ENCODE results near the gene HSD17B8.

The HSD17B8 gene

DNA sequence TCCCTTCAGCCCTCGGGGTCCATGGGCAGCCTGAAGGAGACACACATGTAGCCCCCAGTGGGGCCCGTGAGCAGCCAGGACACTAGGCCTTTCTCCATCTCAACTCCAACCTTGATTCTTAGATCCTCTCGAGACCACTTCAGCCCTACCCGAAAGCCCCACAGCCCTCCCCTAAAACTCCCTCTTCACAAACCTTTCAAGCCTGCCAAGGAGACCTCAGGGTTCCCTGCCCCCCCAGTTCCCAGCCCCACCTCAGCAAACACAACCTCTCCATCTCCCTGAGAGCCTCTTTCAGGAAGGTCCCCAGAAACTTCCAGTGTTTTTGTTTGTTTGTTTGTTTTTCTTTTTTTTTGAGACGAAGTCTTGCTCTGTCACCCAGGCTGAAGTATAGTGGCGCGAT lies 23.3 kb upstream of the HSD17B8 start:
- Mint-ChIP-seq H3K4me3 (no peak overlapping the region), H3K9me3 (peaks cover 14% of the 10 kb centered on the region), H3K27ac (peak overlapping the region; percentile 55), H3K4me1 (peaks cover 26% of the 10 kb centered on the region), H3K36me3 (peaks cover 19% of the 10 kb centered on the region), H3K27me3 (no peaks in the 10 kb centered on the region)

DNA sequence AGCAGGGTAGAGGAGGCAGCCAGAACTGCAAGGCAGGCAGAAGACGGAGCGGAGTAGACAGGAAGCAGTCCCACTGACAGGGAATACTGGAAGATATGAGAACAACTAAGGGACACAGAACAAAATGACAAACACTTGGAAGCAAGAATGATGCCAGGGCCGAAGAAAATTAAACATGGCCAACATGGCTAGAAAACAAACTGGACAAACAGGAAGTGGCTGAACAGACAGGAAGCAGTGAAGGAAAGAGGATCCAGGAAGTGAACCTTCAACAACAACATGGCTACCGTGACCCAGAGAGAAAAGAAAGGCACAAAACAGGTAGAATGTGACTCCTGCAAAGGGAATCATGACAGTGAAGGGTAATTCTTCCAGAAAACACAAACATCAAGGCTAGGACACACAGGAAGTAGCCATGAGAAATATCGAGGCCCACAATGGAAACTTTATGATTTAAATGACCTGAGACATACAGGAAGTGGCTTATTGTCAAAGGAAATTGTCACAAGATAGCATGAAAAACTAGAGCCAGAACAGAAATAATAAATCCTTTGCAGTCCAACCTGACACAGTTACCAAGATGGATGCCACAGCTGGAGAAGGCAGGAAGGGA lies 21.3 kb upstream of the HSD17B8 start:
- Mint-ChIP-seq H3K4me1 (peaks cover 34% of the 10 kb centered on the region), H3K4me3 (peak overlapping the region; percentile 70), H3K36me3 (peaks cover 22% of the 10 kb centered on the region), H3K9me3 (peaks cover 14% of the 10 kb centered on the region), H3K27ac (peak overlapping the region; percentile 99), H3K27me3 (no peaks in the 10 kb centered on the region)

DNA sequence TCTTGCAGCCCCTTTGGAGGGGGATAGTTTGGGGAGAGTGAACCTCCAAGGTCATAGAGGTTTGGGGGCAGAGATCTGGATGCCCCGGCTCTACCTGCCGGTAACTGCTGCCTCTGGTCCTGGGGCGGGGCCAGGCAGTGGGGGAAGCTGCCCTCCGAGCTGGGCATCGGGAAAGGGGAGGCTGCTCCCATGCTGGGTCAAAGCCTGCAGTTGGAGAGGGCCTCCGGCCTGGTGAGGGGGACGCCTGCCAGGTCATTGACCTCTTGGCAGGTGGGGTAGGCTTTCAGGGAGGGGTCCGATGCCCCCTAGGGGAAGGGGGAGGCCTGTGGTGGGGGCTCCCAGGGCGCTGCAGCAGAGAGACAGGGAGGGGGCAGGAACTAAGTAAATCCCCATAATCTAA lies 19.3 kb upstream of the HSD17B8 start:
- peaks cover 14% of the 10 kb centered on the region for H3K9me3 Mint-ChIP-seq
- H3K27ac Mint-ChIP-seq: no peak overlapping the region
- no peak overlapping the region for H3K4me3 Mint-ChIP-seq
- H3K36me3 Mint-ChIP-seq: peaks cover 24% of the 10 kb centered on the region
- H3K27me3 Mint-ChIP-seq: peaks cover 3% of the 10 kb centered on the region
- H3K4me1 Mint-ChIP-seq: peaks cover 34% of the 10 kb centered on the region

DNA sequence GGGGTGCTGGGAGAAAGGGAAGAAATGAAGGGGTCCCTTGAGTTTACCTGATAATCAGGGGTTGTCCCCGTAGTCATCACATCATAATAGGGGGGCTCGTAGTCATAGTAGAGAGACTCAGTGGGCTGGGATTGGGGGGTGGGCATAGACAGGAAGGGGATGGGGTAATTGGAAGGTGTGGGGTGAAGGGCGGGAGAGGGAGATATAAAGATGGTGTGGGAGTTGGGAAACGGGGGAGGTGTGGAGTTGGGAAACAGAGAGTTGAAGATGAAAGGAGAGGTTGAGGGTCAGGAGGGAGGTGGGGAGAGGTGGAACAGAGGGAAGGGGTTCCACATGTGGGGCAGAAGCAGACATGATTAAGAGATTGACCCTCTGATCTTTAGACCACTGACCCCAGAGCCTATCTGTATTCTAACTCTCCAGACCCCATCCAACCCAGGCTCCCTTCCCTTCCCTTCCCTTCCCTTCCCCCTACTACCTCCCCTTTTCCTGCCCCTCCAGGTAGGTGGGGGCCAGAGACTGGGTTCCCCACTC lies 18.7 kb upstream of the HSD17B8 start:
- no peak overlapping the region for H3K27ac Mint-ChIP-seq

DNA sequence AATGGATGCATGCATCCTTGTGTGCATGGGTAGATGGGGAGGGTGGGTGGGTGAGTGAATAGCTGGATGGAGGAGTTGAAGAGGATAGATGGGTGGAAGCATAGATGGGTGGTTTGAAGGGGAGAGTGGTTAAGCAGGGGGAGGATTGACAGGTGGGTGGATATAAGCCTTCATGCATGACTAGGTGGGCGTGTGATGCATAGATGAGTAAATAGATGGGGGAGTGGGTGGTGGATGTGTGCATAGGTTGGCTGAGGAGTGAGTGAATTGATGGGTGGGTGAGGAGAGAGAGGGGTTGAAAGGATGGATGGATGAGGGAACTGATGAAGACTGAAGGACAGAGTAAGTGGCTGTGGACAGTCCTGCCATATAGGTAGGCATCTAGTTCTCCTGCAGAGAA lies 16.6 kb upstream of the HSD17B8 start:
- Mint-ChIP-seq H3K4me1 (peaks cover 41% of the 10 kb centered on the region), H3K27ac (no peak overlapping the region), H3K36me3 (peaks cover 22% of the 10 kb centered on the region), H3K9me3 (peaks cover 11% of the 10 kb centered on the region), H3K4me3 (no peak overlapping the region), H3K27me3 (peaks cover 5% of the 10 kb centered on the region)

More for the DNA sequence above, 18.7 kb upstream of the HSD17B8 start:
- H3K4me1 Mint-ChIP-seq: peaks cover 34% of the 10 kb centered on the region
- peaks cover 3% of the 10 kb centered on the region for H3K27me3 Mint-ChIP-seq
- peaks cover 24% of the 10 kb centered on the region for H3K36me3 Mint-ChIP-seq
- H3K4me3 Mint-ChIP-seq: no peak overlapping the region
- H3K9me3 Mint-ChIP-seq: peaks cover 14% of the 10 kb centered on the region

DNA sequence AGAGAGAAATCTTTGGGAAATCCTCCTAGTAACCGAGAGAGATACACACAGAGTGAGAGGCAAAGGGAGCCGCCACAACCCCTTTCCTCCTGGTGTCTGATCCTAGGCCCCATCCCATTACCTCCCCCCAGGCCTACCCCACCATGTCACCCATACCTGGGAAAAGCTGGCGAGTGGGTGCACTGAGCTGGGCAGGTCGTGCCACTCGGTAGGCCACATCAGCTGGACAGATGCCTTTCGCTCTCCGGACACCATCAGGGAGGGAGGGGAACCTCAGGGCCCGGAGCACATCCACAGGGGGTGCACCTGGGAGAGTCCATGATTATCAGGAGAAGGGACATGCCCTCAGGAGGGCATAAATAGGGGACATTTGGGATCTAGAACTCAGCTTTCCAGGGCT lies 15.3 kb upstream of the HSD17B8 start:
- H3K4me1 Mint-ChIP-seq: peaks cover 37% of the 10 kb centered on the region
- H3K9me3 Mint-ChIP-seq: no peaks in the 10 kb centered on the region
- H3K36me3 Mint-ChIP-seq: peaks cover 11% of the 10 kb centered on the region
- no peak overlapping the region for H3K4me3 Mint-ChIP-seq
- H3K27me3 Mint-ChIP-seq: peaks cover 5% of the 10 kb centered on the region
- no peak overlapping the region for H3K27ac Mint-ChIP-seq

DNA sequence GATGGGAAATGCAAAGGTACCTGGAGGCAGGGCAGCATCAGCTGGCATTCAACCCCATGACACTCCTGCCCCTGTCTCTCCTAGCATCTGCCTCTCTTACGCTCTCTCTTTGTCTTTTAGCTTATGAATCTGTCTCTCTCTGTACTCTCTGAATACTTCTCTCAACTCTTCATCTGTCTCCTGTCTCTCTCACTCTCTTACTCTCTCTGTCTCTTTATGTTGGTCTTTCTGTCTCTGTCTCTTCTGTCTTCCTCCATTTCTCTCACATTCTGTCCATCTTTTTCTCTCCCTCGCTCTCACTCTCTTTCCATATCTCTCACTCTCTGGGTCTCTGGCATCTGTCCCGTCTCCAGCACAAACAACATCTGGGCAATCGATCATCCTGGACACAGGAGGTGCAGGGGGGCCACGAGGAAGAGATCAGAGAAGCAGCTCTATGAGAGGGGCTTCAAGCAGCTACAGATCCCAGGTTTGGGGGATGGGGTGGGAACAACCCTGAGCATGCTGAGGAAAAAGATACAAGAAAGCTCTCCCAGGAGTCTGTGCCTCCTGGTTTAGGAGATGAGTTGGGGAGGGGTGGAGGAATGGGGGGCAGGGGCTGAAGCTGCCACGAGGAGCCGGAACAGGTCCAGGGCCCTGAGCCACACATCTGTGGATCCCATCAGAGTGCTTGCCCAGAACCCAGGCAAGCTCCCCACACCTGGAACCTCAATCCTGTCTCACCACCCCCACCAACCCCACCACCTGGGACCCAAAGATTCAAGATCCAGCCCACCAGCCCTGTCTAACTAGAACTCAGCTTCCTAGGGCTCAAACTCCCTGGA lies 14.6 kb upstream of the HSD17B8 start:
- Mint-ChIP-seq H3K9me3 (no peaks in the 10 kb centered on the region), H3K27me3 (peaks cover 5% of the 10 kb centered on the region), H3K4me1 (peaks cover 30% of the 10 kb centered on the region), H3K27ac (no peak overlapping the region), H3K36me3 (peaks cover 7% of the 10 kb centered on the region), H3K4me3 (no peak overlapping the region)

DNA sequence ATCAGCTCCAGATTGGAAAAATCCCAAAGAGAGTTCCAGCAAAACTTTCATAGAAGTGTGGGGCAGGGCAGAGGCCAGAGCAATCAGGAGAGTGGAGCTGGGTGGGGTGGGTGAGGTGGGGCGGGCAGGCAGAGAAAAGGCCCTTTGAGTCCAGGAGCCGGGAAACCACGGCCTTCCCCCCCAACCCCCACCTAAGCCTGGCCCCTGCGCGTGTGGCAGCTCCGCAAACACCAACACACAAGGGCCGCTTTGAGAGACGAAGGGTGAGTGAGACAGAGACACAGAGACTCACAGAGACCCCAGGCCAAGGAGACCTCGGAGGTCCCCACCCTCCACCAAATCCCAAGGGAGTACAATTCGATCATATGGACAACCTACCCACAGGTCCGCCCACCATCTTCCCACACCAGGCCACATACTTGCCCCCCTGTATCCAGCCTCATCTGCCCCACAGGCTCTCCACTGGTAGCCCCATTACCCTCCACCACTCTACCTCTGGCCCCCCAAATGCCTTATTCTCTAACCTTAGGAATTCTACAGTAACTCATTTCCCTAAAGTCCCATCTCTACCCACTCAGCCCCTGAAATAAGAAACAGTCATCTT lies 13.8 kb upstream of the HSD17B8 start:
- H3K27me3 Mint-ChIP-seq: peaks cover 5% of the 10 kb centered on the region
- no peak overlapping the region for H3K27ac Mint-ChIP-seq
- H3K9me3 Mint-ChIP-seq: no peaks in the 10 kb centered on the region
- peaks cover 9% of the 10 kb centered on the region for H3K36me3 Mint-ChIP-seq
- H3K4me3 Mint-ChIP-seq: no peak overlapping the region
- peaks cover 28% of the 10 kb centered on the region for H3K4me1 Mint-ChIP-seq

DNA sequence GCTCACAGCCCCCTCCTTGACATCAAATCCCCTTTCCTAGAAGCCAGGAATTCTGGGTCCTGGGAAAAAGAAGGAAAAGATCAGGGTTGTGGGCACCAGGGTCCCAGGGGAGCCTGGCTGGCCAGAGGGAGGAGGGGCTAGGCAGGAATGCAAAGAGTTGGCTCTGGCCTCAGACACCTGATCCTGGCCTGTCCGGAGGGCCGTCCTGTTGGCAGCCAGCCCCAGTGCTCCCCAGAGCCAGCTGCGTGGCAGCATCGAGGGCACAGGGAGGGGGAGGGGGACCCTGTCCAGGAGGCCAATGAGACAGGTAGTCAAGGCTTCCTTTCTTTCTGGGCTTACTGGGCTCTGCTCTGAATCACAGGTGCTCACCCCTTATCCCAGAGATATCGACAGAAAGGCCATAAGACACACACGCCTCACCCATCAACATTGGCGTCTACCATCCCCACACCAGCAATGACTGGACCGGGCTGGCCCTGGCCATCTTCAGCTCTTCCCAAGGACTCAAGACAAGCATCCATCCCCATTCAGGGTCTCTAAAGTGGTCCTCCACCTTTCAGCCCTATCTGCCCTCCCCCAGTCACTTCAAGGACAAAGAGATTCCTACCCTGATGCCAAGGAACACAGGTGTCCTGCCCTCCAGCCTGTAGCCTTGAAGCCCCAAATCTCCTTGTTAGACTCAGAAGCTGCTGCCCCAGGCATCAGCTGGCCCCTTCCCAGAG lies 12.9 kb upstream of the HSD17B8 start:
- Mint-ChIP-seq H3K27me3 (peaks cover 5% of the 10 kb centered on the region), H3K4me3 (no peak overlapping the region), H3K9me3 (no peaks in the 10 kb centered on the region), H3K36me3 (peaks cover 10% of the 10 kb centered on the region), H3K27ac (no peak overlapping the region), H3K4me1 (peaks cover 30% of the 10 kb centered on the region)

DNA sequence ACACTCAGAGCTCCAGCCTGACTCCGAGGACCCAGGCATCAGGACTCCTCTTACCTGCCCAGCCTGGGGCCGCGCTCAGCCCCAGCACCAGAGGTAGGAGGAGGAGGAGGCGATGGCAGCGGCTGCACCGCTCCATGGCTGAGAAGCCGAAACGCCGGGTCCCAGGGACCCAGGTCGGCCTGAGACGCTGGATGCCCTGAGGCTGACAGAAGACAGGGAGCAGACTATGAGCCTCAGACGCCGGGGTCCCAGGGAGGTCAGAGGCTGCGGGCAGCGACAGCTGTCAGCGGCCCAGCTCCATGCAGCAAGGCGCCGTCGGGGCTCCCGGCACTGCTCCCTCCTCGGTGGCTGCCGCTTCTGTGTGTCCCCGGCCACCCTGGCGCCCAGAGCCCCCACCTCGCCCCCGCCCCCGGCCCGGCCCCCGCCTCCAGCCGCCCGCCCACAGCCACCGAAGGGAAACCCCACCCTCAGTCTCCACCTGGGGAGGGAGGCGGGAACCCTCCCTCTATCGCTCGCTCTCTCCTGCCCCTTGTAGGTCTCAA lies 12.3 kb upstream of the HSD17B8 start, which contains the start of gene COL11A2:
COL11A2 (minus strand) TSS at position 363 of the 542 bp plus-strand sequence; CDS start at position 136, 227 bp downstream.
- peaks cover 5% of the 10 kb centered on the region for H3K27me3 Mint-ChIP-seq
- no peaks in the 10 kb centered on the region for H3K9me3 Mint-ChIP-seq
- peak within 1 kb of the TSS; percentile 82 for H3K4me3 Mint-ChIP-seq
- peak within 1 kb of the TSS; percentile 25 for H3K27ac Mint-ChIP-seq
- peaks cover 34% of the 10 kb centered on the region for H3K4me1 Mint-ChIP-seq
- peaks cover 10% of the 10 kb centered on the region for H3K36me3 Mint-ChIP-seq

DNA sequence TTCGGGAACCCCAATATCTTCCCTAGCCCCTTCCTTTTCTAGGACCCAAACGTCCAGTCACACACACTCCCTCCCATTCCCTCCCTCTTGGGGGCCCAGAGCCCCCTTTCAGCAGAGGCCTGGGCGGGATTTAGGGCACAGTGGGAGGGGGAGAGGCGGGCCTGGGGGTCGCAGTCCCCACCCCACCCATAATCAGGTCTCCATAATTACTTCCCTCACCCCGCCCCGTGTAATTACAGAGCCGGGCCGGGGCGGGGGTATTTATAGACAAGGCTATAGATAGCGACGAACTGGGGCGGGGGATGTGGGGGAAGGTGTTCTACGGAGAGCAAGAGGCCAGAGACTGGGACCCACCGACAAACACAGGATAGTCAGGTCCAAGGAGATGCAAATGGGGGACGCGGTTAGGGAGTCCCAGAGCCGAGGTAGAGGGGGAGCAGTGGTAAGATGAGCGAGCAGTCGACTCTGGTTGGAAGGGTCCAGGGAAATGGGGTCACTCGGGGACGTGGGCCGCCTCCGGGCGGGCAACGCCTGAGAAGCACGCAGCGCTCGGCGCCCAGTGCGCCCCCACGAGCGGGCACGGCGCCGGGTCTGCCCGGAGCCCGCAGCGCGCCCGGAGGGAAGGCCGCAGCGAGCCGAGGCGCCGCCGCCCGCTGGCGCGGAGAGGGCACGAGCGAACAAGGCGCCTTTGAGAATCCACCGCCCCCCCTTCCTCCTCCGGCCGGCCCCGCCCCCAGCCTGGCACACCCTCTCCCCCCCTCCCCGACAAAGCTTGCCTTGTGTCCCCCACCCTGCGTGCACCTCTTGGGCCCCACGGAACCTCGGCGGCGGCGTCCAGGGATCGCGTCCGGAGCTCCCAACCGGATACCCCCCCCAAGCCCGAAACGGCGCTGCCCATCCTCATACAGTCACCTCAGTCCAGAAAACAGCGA lies 11.5 kb upstream of the HSD17B8 start:
- H3K27me3 Mint-ChIP-seq: peaks cover 5% of the 10 kb centered on the region
- peaks cover 8% of the 10 kb centered on the region for H3K36me3 Mint-ChIP-seq
- H3K4me1 Mint-ChIP-seq: peaks cover 35% of the 10 kb centered on the region
- peak overlapping the region; percentile 82 for H3K4me3 Mint-ChIP-seq
- no peaks in the 10 kb centered on the region for H3K9me3 Mint-ChIP-seq
- H3K27ac Mint-ChIP-seq: peak overlapping the region; percentile 25

DNA sequence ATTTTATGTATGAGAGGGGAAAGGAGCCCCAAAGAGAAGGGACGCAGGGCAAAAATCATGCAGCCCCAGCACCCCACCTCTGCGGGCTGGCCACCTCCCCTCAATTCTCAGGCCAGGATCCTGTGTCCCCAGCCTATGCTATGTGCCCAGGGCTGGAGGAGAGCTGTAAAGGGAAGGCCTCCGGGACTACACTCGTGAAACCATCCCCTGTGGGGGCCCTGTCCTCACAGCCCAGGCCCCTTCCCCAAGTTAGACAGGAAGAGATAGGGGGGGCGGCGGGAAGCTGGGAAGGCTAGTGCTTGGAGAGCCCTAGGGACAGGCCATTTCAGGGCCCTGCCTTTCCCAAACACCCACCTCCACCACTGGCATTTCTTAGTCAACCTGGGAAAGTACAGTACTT lies 10.8 kb upstream of the HSD17B8 start:
- H3K4me3 Mint-ChIP-seq: peak overlapping the region; percentile 24
- peaks cover 4% of the 10 kb centered on the region for H3K36me3 Mint-ChIP-seq
- H3K27ac Mint-ChIP-seq: no peak overlapping the region
- H3K27me3 Mint-ChIP-seq: peaks cover 5% of the 10 kb centered on the region
- peaks cover 41% of the 10 kb centered on the region for H3K4me1 Mint-ChIP-seq
- no peaks in the 10 kb centered on the region for H3K9me3 Mint-ChIP-seq

DNA sequence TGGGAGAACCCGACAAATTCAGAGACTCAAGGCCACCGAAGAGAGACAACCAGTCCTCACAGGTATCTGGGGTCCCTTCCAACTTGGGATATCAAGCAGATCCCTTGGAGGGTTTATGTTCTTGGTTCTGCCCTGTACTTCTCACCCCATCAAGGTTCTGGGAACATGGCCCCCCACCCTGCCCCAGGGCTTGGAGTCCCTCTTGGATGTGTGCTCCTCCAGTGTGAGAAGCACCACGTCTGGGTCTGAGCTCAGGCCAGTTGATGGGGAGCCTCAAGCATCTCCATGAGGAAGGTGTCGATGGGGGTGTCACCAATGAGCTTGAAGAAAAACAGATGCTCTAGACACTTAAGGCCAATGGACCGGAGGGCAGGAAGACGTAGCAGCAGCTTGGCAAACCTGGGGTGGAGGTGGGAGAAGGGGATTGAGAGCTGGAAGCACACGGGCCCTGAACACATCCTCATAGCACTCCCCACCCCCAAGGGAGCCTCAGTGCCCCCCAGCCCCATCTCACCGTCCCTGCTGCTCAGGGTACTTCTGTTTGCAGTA lies 9.9 kb upstream of the HSD17B8 start:
- Mint-ChIP-seq H3K27ac (peak overlapping the region; percentile 63), H3K4me1 (peaks cover 45% of the 10 kb centered on the region), H3K4me3 (no peak overlapping the region), H3K9me3 (no peaks in the 10 kb centered on the region), H3K36me3 (peaks cover 4% of the 10 kb centered on the region), H3K27me3 (peaks cover 5% of the 10 kb centered on the region)

Data from activated naive CD4-positive, alpha-beta T cell treated with anti-CD3 and anti-CD28 coated beads, Interleukin-2, amount 50 U/mL, for 24 hours (primary cell).